ENCODE data around the gene ERRFI1. TPM values are rescaled to one million over a fixed set of nuclear protein-coding genes. Genes with fewer than 3 reads are reported as not detected.

The ERRFI1 gene
- total RNA-seq, 1 donor from 2014 or later, result 1.4 TPM

GRCh38 chr1:8031176-8031785 is 5.2 kb upstream of the ERRFI1 start:
- no peaks in the 10 kb centered on the region for H3K36me3 Mint-ChIP-seq (ENCODE audit: low read depth)
- H3K4me3 Mint-ChIP-seq, result no peak overlapping the region
- H3K4me1 Mint-ChIP-seq, result peaks cover 6% of the 10 kb centered on the region
- ATAC-seq (ENCODE audit: low read depth), result no peak
- no peaks in the 10 kb centered on the region for H3K9me3 Mint-ChIP-seq
- ChIA-PET POLR2A (no interaction called here), CTCF (interaction anchor here (0.7 to 2.2 kb wide), 10 partner anchors 9 to 818 kb away, joined by 3 to 9 read pairs (median 5); no protein-coding TSS in a partner anchor)
- TF ChIP-seq CTCF (IDR thresholded peaks at IDR 0.05), result no peak
- no peak for DNase-seq
- peaks cover 16% of the 10 kb centered on the region for H3K27me3 Mint-ChIP-seq
- no peak overlapping the region for H3K27ac Mint-ChIP-seq
- intact Hi-C loops (cut with micrococcal nuclease), result loop anchor here (1.0 kb wide), 1 partner anchor 318 kb away; no protein-coding TSS in a partner anchor

- POLR2A ChIA-PET, result interaction anchor here (0.6 kb wide), 1 partner anchor 74 kb away, joined by 4 read pairs; no protein-coding TSS in a partner anchor
- Mint-ChIP-seq H3K27me3 (peaks cover 16% of the 10 kb centered on the region), H3K27ac (no peak overlapping the region), H3K36me3 (ENCODE audit: low read depth) (no peaks in the 10 kb centered on the region), H3K4me3 (no peak overlapping the region), H3K4me1 (peaks cover 12% of the 10 kb centered on the region), H3K9me3 (no peaks in the 10 kb centered on the region)
- CTCF ChIA-PET, result interaction anchor here (0.7 to 1.9 kb wide), 2 partner anchors 320 to 820 kb away, joined by 3 to 5 read pairs; no protein-coding TSS in a partner anchor
- ATAC-seq (ENCODE audit: low read depth) (no peak), DNase-seq (no peak)
- TF ChIP-seq CTCF (IDR thresholded peaks at IDR 0.05), result no peak
- intact Hi-C loops (cut with micrococcal nuclease), result loop anchor here (5.0 kb wide), 1 partner anchor 246 kb away; the partner anchor contains the start of gene PER3
Observed at GRCh38 chr1:8028571-8028910, 2.4 kb upstream of the ERRFI1 start.

GRCh38 chr1:8027748-8028570 is 1.9 kb upstream of the ERRFI1 start:
- Mint-ChIP-seq H3K4me1 (peaks cover 12% of the 10 kb centered on the region), H3K27me3 (peaks cover 18% of the 10 kb centered on the region), H3K9me3 (no peaks in the 10 kb centered on the region), H3K4me3 (no peak overlapping the region), H3K36me3 (ENCODE audit: low read depth) (no peaks in the 10 kb centered on the region), H3K27ac (no peak overlapping the region)
- ATAC-seq (ENCODE audit: low read depth) (no peak), DNase-seq (no peak)
- POLR2A ChIA-PET, result no interaction called here
- TF ChIP-seq CTCF (IDR thresholded peaks at IDR 0.05), result no peak
- intact Hi-C loops (cut with micrococcal nuclease), result loop anchor here (5.0 kb wide), 1 partner anchor 246 kb away; the partner anchor contains the start of gene PER3
- CTCF ChIA-PET, result interaction anchor here (0.7 to 1.9 kb wide), 2 partner anchors 321 to 821 kb away, joined by 3 to 5 read pairs; no protein-coding TSS in a partner anchor

GRCh38 chr1:8026976-8027747 is 1.1 kb upstream of the ERRFI1 start:
- TF ChIP-seq CTCF (IDR thresholded peaks at IDR 0.05), result no peak
- no peak for ATAC-seq (ENCODE audit: low read depth)
- DNase-seq, result no peak
- Mint-ChIP-seq H3K9me3 (no peaks in the 10 kb centered on the region), H3K4me3 (peak overlapping the region; percentile 77), H3K36me3 (ENCODE audit: low read depth) (no peaks in the 10 kb centered on the region), H3K27me3 (peaks cover 18% of the 10 kb centered on the region), H3K4me1 (peaks cover 12% of the 10 kb centered on the region), H3K27ac (peak overlapping the region; percentile 21)
- CTCF ChIA-PET, result interaction anchor here (1.9 kb wide), 1 partner anchor 821 kb away, joined by 5 read pairs; no protein-coding TSS in a partner anchor
- intact Hi-C loops (cut with micrococcal nuclease), result loop anchor here (1.0 to 5.0 kb wide), 4 partner anchors 245 to 790 kb away; partner anchors contain the start of genes PER3, RERE and SLC45A1
- POLR2A ChIA-PET, result interaction anchor here (0.6 to 0.9 kb wide), 2 partner anchors 13 to 291 kb away, joined by 3 read pairs; partner anchors contain the start of gene SLC45A1
